ENCODE results near the gene LCE3A. TPM values are rescaled to one million over a fixed set of nuclear protein-coding genes. Genes with fewer than 3 reads are reported as not detected.

Gene LCE3A
- total RNA-seq, 1 experiment from 2014 or later = not detected

DNA sequence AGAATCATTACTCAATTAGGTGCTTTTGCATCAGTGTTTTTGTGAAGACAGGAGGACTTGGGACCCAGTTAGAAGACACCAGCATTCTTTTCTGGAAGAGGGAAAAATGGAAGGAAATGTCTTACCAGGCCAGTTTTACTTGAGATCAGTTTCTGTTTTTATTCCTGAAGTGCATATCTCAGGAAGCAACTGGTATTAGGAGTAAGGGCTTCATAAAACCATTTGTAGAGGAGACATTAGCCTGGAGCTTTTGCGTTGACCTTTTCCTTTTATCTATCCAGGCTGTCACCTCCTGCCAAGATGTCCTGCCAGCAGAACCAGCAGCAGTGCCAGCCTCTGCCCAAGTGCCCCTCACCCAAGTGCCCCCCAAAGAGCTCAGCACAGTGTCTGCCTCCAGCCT lies 9.4 kb downstream of the LCE3A start, which contains the start of gene LCE3B:
Gene LCE3B, plus strand, starts transcription at position 301 of the 400 bp plus-strand sequence. Its CDS starts 0 bp downstream, at position 301.
- no peak within 1 kb of the TSS for H3K4me2 ChIP-seq (ENCODE audit: low read length)
- ChIA-PET POLR2A (no interaction called here), RAD21 (ENCODE audit: low non-redundant PET in 1 of 2, low total read pairs in 2 of 2, uncharacterized antibody in 2 of 2, unreplicated experiment in 2 of 2) (no interaction called here), CTCF (no interaction called here)
- ATAC-seq (no peak), DNase-seq (ENCODE audit: low read depth, low spot score) (no peak)
- no peak within 1 kb of the TSS for H2AFZ ChIP-seq (ENCODE audit: low read depth, low read length, poor library complexity, severe bottlenecking)
- H3K9ac ChIP-seq (ENCODE audit: low read length) = no peak within 1 kb of the TSS
- no peaks in the 10 kb centered on the region for H3K36me3 ChIP-seq (ENCODE audit: control insufficient read depth in 1 of 2, insufficient read depth in 2 of 2, low read length in 2 of 2)
- no peak within 1 kb of the TSS for H3K27ac ChIP-seq (ENCODE audit: low read depth, low read length)
- H4K20me1 ChIP-seq (ENCODE audit: insufficient read depth) = no peaks in the 10 kb centered on the region
- intact Hi-C loops (cut with micrococcal nuclease) = no loop called here
- H3K4me3 ChIP-seq (replicated peaks in 1 of 2; ENCODE audit: low read depth in 1 of 2, low read length in 2 of 2) = no peak within 1 kb of the TSS
- H3K9me2 ChIP-seq (ENCODE audit: insufficient read depth) = no peaks in the 10 kb centered on the region
- H3K9me3 ChIP-seq (ENCODE audit: control insufficient read depth in 1 of 2, insufficient read depth in 1 of 2, low read depth in 1 of 2, low read length in 2 of 2) = peaks cover 3% of the 10 kb centered on the region in 2 experiments; a peak in 2 of 4 replicates
- no peaks in the 10 kb centered on the region for H3K27me3 ChIP-seq (ENCODE audit: insufficient read depth, low read length)
- TF ChIP-seq POLR2AphosphoS5 (IDR thresholded peaks at IDR 0.05; ENCODE audit: low read depth, low read length) = no peak
- TF ChIP-seq, protein P1, sequence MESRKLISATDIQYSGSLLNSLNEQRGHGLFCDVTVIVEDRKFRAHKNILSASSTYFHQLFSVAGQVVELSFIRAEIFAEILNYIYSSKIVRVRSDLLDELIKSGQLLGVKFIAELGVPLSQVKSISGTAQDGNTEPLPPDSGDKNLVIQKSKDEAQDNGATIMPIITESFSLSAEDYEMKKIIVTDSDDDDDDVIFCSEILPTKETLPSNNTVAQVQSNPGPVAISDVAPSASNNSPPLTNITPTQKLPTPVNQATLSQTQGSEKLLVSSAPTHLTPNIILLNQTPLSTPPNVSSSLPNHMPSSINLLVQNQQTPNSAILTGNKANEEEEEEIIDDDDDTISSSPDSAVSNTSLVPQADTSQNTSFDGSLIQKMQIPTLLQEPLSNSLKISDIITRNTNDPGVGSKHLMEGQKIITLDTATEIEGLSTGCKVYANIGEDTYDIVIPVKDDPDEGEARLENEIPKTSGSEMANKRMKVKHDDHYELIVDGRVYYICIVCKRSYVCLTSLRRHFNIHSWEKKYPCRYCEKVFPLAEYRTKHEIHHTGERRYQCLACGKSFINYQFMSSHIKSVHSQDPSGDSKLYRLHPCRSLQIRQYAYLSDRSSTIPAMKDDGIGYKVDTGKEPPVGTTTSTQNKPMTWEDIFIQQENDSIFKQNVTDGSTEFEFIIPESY (IDR thresholded peaks at IDR 0.05; ENCODE audit: extremely low read depth, insufficient replicate concordance, low read length) = no peak
- no peak for TF ChIP-seq SRF (IDR thresholded peaks at IDR 0.05; ENCODE audit: low read depth)
- no peak for TF ChIP-seq EGR1 (IDR thresholded peaks at IDR 0.05; ENCODE audit: low read depth)
- TF ChIP-seq ZNF274 (IDR thresholded peaks at IDR 0.05; ENCODE audit: low read depth, low read length) = no peak
- TF ChIP-seq ELF1 (IDR thresholded peaks at IDR 0.05; ENCODE audit: borderline replicate concordance, low read depth) = no peak
- TF ChIP-seq FOSL1 (IDR thresholded peaks at IDR 0.05; ENCODE audit: low read depth) = no peak
- TF ChIP-seq CBX3 (IDR thresholded peaks at IDR 0.05; ENCODE audit: low read depth) = no peak
- TF ChIP-seq, protein P2, sequence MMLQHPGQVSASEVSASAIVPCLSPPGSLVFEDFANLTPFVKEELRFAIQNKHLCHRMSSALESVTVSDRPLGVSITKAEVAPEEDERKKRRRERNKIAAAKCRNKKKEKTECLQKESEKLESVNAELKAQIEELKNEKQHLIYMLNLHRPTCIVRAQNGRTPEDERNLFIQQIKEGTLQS (IDR thresholded peaks at IDR 0.05) = no peak
- TF ChIP-seq JUND (IDR thresholded peaks at IDR 0.05) = no peak
- TF ChIP-seq, protein P3, sequence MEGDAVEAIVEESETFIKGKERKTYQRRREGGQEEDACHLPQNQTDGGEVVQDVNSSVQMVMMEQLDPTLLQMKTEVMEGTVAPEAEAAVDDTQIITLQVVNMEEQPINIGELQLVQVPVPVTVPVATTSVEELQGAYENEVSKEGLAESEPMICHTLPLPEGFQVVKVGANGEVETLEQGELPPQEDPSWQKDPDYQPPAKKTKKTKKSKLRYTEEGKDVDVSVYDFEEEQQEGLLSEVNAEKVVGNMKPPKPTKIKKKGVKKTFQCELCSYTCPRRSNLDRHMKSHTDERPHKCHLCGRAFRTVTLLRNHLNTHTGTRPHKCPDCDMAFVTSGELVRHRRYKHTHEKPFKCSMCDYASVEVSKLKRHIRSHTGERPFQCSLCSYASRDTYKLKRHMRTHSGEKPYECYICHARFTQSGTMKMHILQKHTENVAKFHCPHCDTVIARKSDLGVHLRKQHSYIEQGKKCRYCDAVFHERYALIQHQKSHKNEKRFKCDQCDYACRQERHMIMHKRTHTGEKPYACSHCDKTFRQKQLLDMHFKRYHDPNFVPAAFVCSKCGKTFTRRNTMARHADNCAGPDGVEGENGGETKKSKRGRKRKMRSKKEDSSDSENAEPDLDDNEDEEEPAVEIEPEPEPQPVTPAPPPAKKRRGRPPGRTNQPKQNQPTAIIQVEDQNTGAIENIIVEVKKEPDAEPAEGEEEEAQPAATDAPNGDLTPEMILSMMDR (IDR thresholded peaks at IDR 0.05 in 2 of 3, conservative IDR thresholded peaks at IDR 0.05 in 1 of 3; ENCODE audit: borderline replicate concordance in 1 of 3, insufficient read depth in 1 of 3, low read depth in 2 of 3, low read length in 2 of 3) = no peak
- TF ChIP-seq SP1 (IDR thresholded peaks at IDR 0.05; ENCODE audit: low read depth) = no peak
- TF ChIP-seq, protein P4, sequence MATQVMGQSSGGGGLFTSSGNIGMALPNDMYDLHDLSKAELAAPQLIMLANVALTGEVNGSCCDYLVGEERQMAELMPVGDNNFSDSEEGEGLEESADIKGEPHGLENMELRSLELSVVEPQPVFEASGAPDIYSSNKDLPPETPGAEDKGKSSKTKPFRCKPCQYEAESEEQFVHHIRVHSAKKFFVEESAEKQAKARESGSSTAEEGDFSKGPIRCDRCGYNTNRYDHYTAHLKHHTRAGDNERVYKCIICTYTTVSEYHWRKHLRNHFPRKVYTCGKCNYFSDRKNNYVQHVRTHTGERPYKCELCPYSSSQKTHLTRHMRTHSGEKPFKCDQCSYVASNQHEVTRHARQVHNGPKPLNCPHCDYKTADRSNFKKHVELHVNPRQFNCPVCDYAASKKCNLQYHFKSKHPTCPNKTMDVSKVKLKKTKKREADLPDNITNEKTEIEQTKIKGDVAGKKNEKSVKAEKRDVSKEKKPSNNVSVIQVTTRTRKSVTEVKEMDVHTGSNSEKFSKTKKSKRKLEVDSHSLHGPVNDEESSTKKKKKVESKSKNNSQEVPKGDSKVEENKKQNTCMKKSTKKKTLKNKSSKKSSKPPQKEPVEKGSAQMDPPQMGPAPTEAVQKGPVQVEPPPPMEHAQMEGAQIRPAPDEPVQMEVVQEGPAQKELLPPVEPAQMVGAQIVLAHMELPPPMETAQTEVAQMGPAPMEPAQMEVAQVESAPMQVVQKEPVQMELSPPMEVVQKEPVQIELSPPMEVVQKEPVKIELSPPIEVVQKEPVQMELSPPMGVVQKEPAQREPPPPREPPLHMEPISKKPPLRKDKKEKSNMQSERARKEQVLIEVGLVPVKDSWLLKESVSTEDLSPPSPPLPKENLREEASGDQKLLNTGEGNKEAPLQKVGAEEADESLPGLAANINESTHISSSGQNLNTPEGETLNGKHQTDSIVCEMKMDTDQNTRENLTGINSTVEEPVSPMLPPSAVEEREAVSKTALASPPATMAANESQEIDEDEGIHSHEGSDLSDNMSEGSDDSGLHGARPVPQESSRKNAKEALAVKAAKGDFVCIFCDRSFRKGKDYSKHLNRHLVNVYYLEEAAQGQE (IDR thresholded peaks at IDR 0.05; ENCODE audit: low read depth) = no peak
- no peak for TF ChIP-seq EZH2phosphoT487 (IDR thresholded peaks at IDR 0.05; ENCODE audit: borderline replicate concordance)
- TF ChIP-seq YY1 (IDR thresholded peaks at IDR 0.05; ENCODE audit: extremely low read depth, insufficient replicate concordance, low read depth, low read length) = no peak
- no peaks in the 10 kb centered on the region for H3K4me1 ChIP-seq (ENCODE audit: control insufficient read depth in 1 of 2, insufficient read depth in 2 of 2, low read length in 2 of 2)
- H3K79me2 ChIP-seq (ENCODE audit: insufficient read depth, low read length) = no peaks in the 10 kb centered on the region
- no TSS peak for BruUV-seq (replicated peaks)

Measured in HCT116 (cell line).